Measurements from ENCODE around the gene PLEKHG4B. TPM values are rescaled to one million over a fixed set of nuclear protein-coding genes. Genes with fewer than 3 reads are reported as not detected.
"Not testable (repeated sequence)": the region's sequence is repeated elsewhere in the genome, so short reads cannot be mapped to it uniquely, and the experiment has no call there.

The PLEKHG4B gene
- polyA plus RNA-seq, 1 donor from 2014 or later, result 0.78 TPM

DNA sequence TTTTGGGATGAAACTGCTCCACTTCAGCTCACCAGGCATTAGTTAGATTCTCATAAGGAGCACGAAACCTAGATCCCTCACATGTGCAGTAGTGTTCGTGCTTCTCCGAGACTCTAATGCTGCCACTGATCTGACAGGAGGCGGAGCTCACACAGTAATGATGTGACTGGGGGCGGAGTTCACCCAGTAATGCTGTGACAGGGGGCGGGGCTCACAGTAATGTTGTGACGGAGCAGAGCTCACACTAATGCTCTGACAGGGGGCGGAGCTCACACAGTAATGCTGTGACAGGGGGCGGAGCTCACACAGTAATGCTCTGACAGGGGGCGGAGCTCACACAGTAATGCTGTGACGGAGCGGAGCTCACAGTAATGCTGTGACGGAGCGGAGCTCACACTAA lies 72.3 kb downstream of the PLEKHG4B start:
- H4K20me1 ChIP-seq (ENCODE audit: insufficient read depth), result no peaks in the 10 kb centered on the region
- no peak overlapping the region for H3K4me3 ChIP-seq (ENCODE audit: low read length)
- H3K27ac ChIP-seq (ENCODE audit: low read length), result no peak overlapping the region
- H3K4me2 ChIP-seq (ENCODE audit: low read length), result no peak overlapping the region
- H3K9me2 ChIP-seq (ENCODE audit: insufficient read depth, low read length), result no peaks in the 10 kb centered on the region
- H3K36me3 ChIP-seq (ENCODE audit: insufficient read depth, low read length), result no peaks in the 10 kb centered on the region
- H3K9me3 ChIP-seq (ENCODE audit: low read length), result no peaks in the 10 kb centered on the region
- no peaks in the 10 kb centered on the region for H3K79me2 ChIP-seq (replicated peaks; ENCODE audit: insufficient read depth, low read length)
- H3F3A ChIP-seq (ENCODE audit: insufficient read depth, low read length, poor library complexity, severe bottlenecking), result no peaks in the 10 kb centered on the region
- H3K27me3 ChIP-seq (ENCODE audit: insufficient read depth, low read depth, low read length), result no peaks in the 10 kb centered on the region
- H3K9ac ChIP-seq (ENCODE audit: low read length), result no peak overlapping the region
- TF ChIP-seq, protein P1, sequence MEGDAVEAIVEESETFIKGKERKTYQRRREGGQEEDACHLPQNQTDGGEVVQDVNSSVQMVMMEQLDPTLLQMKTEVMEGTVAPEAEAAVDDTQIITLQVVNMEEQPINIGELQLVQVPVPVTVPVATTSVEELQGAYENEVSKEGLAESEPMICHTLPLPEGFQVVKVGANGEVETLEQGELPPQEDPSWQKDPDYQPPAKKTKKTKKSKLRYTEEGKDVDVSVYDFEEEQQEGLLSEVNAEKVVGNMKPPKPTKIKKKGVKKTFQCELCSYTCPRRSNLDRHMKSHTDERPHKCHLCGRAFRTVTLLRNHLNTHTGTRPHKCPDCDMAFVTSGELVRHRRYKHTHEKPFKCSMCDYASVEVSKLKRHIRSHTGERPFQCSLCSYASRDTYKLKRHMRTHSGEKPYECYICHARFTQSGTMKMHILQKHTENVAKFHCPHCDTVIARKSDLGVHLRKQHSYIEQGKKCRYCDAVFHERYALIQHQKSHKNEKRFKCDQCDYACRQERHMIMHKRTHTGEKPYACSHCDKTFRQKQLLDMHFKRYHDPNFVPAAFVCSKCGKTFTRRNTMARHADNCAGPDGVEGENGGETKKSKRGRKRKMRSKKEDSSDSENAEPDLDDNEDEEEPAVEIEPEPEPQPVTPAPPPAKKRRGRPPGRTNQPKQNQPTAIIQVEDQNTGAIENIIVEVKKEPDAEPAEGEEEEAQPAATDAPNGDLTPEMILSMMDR (IDR thresholded peaks at IDR 0.05; ENCODE audit: poor library complexity, severe bottlenecking), result no peak
- no peak for TF ChIP-seq TAF1 (IDR thresholded peaks at IDR 0.05; ENCODE audit: low read depth)
- TF ChIP-seq EZH2 (IDR thresholded peaks at IDR 0.05; ENCODE audit: borderline replicate concordance, insufficient read depth, low read length, poor library complexity, severe bottlenecking), result no peak
- TF ChIP-seq POLR2AphosphoS5 (IDR thresholded peaks at IDR 0.05), result no peak
- no peak for TF ChIP-seq EP300 (conservative IDR thresholded peaks at IDR 0.05; ENCODE audit: poor library complexity, severe bottlenecking)
- TF ChIP-seq, protein P2, sequence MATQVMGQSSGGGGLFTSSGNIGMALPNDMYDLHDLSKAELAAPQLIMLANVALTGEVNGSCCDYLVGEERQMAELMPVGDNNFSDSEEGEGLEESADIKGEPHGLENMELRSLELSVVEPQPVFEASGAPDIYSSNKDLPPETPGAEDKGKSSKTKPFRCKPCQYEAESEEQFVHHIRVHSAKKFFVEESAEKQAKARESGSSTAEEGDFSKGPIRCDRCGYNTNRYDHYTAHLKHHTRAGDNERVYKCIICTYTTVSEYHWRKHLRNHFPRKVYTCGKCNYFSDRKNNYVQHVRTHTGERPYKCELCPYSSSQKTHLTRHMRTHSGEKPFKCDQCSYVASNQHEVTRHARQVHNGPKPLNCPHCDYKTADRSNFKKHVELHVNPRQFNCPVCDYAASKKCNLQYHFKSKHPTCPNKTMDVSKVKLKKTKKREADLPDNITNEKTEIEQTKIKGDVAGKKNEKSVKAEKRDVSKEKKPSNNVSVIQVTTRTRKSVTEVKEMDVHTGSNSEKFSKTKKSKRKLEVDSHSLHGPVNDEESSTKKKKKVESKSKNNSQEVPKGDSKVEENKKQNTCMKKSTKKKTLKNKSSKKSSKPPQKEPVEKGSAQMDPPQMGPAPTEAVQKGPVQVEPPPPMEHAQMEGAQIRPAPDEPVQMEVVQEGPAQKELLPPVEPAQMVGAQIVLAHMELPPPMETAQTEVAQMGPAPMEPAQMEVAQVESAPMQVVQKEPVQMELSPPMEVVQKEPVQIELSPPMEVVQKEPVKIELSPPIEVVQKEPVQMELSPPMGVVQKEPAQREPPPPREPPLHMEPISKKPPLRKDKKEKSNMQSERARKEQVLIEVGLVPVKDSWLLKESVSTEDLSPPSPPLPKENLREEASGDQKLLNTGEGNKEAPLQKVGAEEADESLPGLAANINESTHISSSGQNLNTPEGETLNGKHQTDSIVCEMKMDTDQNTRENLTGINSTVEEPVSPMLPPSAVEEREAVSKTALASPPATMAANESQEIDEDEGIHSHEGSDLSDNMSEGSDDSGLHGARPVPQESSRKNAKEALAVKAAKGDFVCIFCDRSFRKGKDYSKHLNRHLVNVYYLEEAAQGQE (IDR thresholded peaks at IDR 0.05; ENCODE audit: borderline replicate concordance), result no peak
- no peak for TF ChIP-seq MXI1 (conservative IDR thresholded peaks at IDR 0.05; ENCODE audit: poor library complexity, severe bottlenecking)
- TF ChIP-seq SMC3 (conservative IDR thresholded peaks at IDR 0.05; ENCODE audit: poor library complexity), result no peak
- H2AFZ ChIP-seq (ENCODE audit: low read depth, low read length), result no peak overlapping the region

DNA sequence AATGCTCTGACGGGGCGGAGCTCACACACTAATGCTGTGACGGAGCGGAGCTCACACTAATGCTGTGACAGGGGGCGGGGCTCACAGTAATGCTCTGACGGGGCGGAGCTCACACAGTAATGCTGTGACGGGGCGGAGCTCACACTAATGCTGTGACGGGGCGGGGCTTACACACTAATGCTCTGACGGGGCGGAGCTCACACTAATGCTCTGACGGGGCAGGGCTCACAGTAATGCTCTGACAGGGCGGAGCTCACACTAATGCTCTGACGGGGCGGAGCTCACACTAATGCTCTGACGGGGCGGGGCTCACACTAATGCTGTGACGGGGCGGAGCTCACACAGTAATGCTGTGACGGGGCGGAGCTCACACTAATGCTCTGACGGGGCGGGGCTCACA lies 72.8 kb downstream of the PLEKHG4B start:
- not testable (repeated sequence) for H3F3A ChIP-seq (ENCODE audit: insufficient read depth, low read length, poor library complexity, severe bottlenecking); H3K79me2 ChIP-seq (replicated peaks; ENCODE audit: insufficient read depth, low read length); H3K27ac ChIP-seq (ENCODE audit: low read length); H4K20me1 ChIP-seq (ENCODE audit: insufficient read depth); H3K36me3 ChIP-seq (ENCODE audit: insufficient read depth, low read length); H3K9me3 ChIP-seq (ENCODE audit: low read length); H3K4me3 ChIP-seq (ENCODE audit: low read length); H3K27me3 ChIP-seq (ENCODE audit: insufficient read depth, low read depth, low read length); H3K4me2 ChIP-seq (ENCODE audit: low read length); H3K9me2 ChIP-seq (ENCODE audit: insufficient read depth, low read length); H2AFZ ChIP-seq (ENCODE audit: low read depth, low read length); H3K9ac ChIP-seq (ENCODE audit: low read length)
